K562 (cell line): ENCODE measurements around the gene DOCK4.

ENCODE experiments used
- CTCF ChIP-seq, 3 experiments: IDR thresholded peaks in 2 of 3; conservative IDR thresholded peaks in 1 of 3; 2 replicates each; pipeline ENCODE4 v1.5.1; 2011 to 2012; ENCODE audit warnings: low read length in 3 of 3, mild to moderate bottlenecking in 3 of 3, control low read depth in 2 of 3, improper control_type of control experiment in 1 of 3, inconsistent platforms in 1 of 3, low read depth in 1 of 3, mixed read lengths in 1 of 3, moderate library complexity in 1 of 3; ENCODE audit not compliant: insufficient read depth in 2 of 3
- NFXL1 ChIP-seq: fragments of 450-650 bp; formaldehyde crosslinking; IDR thresholded peaks from 2 replicates; pipeline ENCODE4 v1.4.0; 2021; ENCODE audit warnings: mild to moderate bottlenecking
- POLR2AphosphoS5 ChIP-seq: IDR thresholded peaks from 2 replicates; pipeline ENCODE4 v1.6.1; 2011; ENCODE audit warnings: mild to moderate bottlenecking, low read depth, low read length, moderate library complexity; ENCODE audit not compliant: control insufficient read depth, insufficient read depth
- REST ChIP-seq, 2 experiments: fragments of 450-650 bp; formaldehyde crosslinking in 1 of 2; IDR thresholded peaks; 2 replicates each; pipeline versions ENCODE4 v1.4.0 to v1.6.1; 2014 to 2020; ENCODE audit warnings: mild to moderate bottlenecking in 2 of 2, borderline replicate concordance in 1 of 2, low read depth in 1 of 2
- SP1 ChIP-seq: sonication (generic); formaldehyde crosslinking; IDR thresholded peaks from 2 replicates; pipeline ENCODE4 v1.8.1; 2022; ENCODE audit warnings: mild to moderate bottlenecking, missing genetic modification reagents
- TAF1 ChIP-seq: IDR thresholded peaks from 2 replicates; pipeline ENCODE4 v1.6.1; 2011; ENCODE audit warnings: mild to moderate bottlenecking, low read length, moderate library complexity; ENCODE audit not compliant: insufficient read depth, control insufficient read depth, severe bottlenecking; ENCODE audit errors: extremely low read depth
- TEAD4 ChIP-seq, 2 experiments: sonication (generic) in 1 of 2; formaldehyde crosslinking in 1 of 2; IDR thresholded peaks; 2 replicates each; pipeline versions ENCODE4 v1.6.1 to v1.8.0; 2012 to 2022; ENCODE audit warnings: borderline replicate concordance in 1 of 2, inconsistent platforms in 1 of 2, low read length in 1 of 2, mild to moderate bottlenecking in 1 of 2, missing genetic modification reagents in 1 of 2
- ZNF280B ChIP-seq: fragments of 250-450 bp; sonication (Bioruptor Pico); IDR thresholded peaks from 2 replicates; pipeline ENCODE4 v1.5.1; 2021; ENCODE audit warnings: mild to moderate bottlenecking

- TF ChIP-seq CTCF (IDR thresholded peaks at IDR 0.05 in 2 of 3, conservative IDR thresholded peaks at IDR 0.05 in 1 of 3; ENCODE audit: insufficient read depth in 2 of 3, low read depth in 1 of 3, low read length in 3 of 3): no peak
- no peak for TF ChIP-seq REST (IDR thresholded peaks at IDR 0.05; ENCODE audit: borderline replicate concordance)
- no peak for TF ChIP-seq REST (CRISPR knock-in tag; IDR thresholded peaks at IDR 0.05; ENCODE audit: low read depth)
- TF ChIP-seq TEAD4 (IDR thresholded peaks at IDR 0.05; ENCODE audit: low read length): no peak
- no peak for TF ChIP-seq TEAD4 (CRISPR knock-in tag; IDR thresholded peaks at IDR 0.05; ENCODE audit: borderline replicate concordance)
- no peak for TF ChIP-seq ZNF280B (CRISPR knock-in tag)
- no peak for TF ChIP-seq TAF1
- no peak for TF ChIP-seq SP1
- no peak for TF ChIP-seq NFXL1 (CRISPR knock-in tag)
- no peak for TF ChIP-seq POLR2AphosphoS5
Measured at GRCh38 chr7:112214883-112215282, 8.7 kb upstream of the DOCK4 start.
